PC-9 (cell line): ENCODE data around the gene SMARCD1.

Experiments used
- EZH2 ChIP-seq: fragments of 200-600 bp; sonication (generic); IDR thresholded peaks from 2 replicates; pipeline ENCODE4 v1.8.0; 2017; ENCODE audit warnings: antibody characterized with exemption, low read depth
- TF ChIP-seq, protein P1 (sequence below): fragments of 200-600 bp; sonication (generic); conservative IDR thresholded peaks from 2 replicates; pipeline ENCODE4 v1.6.1; 2017; ENCODE audit warnings: mixed run types, antibody characterized with exemption, mild to moderate bottlenecking, moderate library complexity

DNA sequence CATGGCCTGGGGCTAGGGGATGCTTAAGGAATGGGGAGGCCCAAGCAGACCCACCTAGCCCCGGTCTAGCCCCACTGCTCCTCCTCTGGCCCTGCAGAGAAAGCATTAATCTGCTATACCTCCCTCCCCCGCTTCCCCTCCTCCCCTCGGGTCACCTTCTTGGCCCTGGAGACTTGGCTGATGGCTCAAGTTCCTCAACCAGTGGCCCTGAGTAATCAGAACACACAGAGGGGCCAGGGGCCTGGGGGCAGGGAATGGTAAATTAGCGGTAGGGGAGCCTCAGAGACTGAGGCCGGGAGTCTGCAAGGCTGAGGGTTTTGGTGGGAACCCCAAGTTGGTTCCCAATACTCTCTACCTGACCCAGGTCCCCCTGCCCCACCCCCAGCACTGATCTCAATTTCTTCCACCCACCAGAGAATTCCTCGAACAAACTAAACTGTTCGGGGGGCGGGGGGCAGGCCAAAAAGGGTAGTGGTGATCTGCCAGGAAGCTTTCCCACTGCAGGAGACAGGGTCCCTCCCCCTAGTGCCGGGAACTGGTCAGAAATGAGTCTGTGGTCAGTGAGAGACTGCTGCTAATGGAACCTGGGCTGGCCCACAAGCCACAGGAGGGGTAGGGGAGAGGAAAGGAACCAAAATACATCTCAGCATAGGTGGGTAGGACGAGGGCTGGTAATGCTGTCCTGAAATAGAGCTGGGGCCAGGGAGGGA lies 12.8 kb upstream of the SMARCD1 start:
- TF ChIP-seq, protein P1, sequence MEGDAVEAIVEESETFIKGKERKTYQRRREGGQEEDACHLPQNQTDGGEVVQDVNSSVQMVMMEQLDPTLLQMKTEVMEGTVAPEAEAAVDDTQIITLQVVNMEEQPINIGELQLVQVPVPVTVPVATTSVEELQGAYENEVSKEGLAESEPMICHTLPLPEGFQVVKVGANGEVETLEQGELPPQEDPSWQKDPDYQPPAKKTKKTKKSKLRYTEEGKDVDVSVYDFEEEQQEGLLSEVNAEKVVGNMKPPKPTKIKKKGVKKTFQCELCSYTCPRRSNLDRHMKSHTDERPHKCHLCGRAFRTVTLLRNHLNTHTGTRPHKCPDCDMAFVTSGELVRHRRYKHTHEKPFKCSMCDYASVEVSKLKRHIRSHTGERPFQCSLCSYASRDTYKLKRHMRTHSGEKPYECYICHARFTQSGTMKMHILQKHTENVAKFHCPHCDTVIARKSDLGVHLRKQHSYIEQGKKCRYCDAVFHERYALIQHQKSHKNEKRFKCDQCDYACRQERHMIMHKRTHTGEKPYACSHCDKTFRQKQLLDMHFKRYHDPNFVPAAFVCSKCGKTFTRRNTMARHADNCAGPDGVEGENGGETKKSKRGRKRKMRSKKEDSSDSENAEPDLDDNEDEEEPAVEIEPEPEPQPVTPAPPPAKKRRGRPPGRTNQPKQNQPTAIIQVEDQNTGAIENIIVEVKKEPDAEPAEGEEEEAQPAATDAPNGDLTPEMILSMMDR: no peak
- no peak for TF ChIP-seq EZH2
